ENCODE measurements around the gene PGLYRP1. TPM values are rescaled to one million over a fixed set of nuclear protein-coding genes. Genes with fewer than 3 reads are reported as not detected.

The PGLYRP1 gene
- total and polyA plus RNA-seq, 4 donors: 1.0 to 21.7 (median 1.2) TPM

GRCh38 chr19:45985321-45985720, 37.5 kb downstream of the PGLYRP1 start:
- no peak for TF ChIP-seq CTCF (IDR thresholded peaks at IDR 0.05; ENCODE audit: control extremely low read depth, extremely low read depth)
- Histone ChIP-seq H3K4me3 (no peak overlapping the region), H3K27me3 (ENCODE audit: control insufficient read depth in 3 of 3, insufficient read depth in 3 of 3, low read length in 2 of 3) (no peaks in the 10 kb centered on the region), H3K27ac (ENCODE audit: low read depth in 1 of 2, low read length in 1 of 2) (no peak overlapping the region), H3K4me1 (ENCODE audit: control insufficient read depth in 5 of 5, insufficient read depth in 5 of 5, low read length in 5 of 5) (peaks cover 0 to 2% (median 0%) of the 10 kb centered on the region in 5 donors), H3K36me3 (ENCODE audit: control insufficient read depth in 4 of 4, insufficient read depth in 4 of 4, low read length in 4 of 4) (no peaks in the 10 kb centered on the region), H3K9me3 (ENCODE audit: control insufficient read depth in 4 of 4, insufficient read depth in 3 of 4, low read length in 3 of 4) (no peaks in the 10 kb centered on the region), H3K9ac (ENCODE audit: insufficient read depth in 1 of 2, low read length in 2 of 2) (no peak overlapping the region)
- no peak for DNase-seq
- 88 to 93% methylated on average over 7 of the region's 7 CpGs for WGBS, 2 donors
- ATAC-seq (ENCODE audit: insufficient read depth, low FRiP score): no peak

- no peak for TF ChIP-seq CTCF (IDR thresholded peaks at IDR 0.05; ENCODE audit: control extremely low read depth, extremely low read depth)
- Histone ChIP-seq H3K36me3 (ENCODE audit: control insufficient read depth in 4 of 4, insufficient read depth in 4 of 4, low read length in 4 of 4) (no peaks in the 10 kb centered on the region), H3K27me3 (ENCODE audit: control insufficient read depth in 3 of 3, insufficient read depth in 3 of 3, low read length in 2 of 3) (peaks cover 0 to 2% (median 0%) of the 10 kb centered on the region in 3 donors), H3K4me1 (ENCODE audit: control insufficient read depth in 5 of 5, insufficient read depth in 5 of 5, low read length in 5 of 5) (no peaks in the 10 kb centered on the region), H3K9ac (ENCODE audit: insufficient read depth in 1 of 2, low read length in 2 of 2) (no peak overlapping the region), H3K27ac (ENCODE audit: low read depth in 1 of 2, low read length in 1 of 2) (no peak overlapping the region), H3K4me3 (no peak overlapping the region), H3K9me3 (ENCODE audit: control insufficient read depth in 4 of 4, insufficient read depth in 3 of 4, low read length in 3 of 4) (no peaks in the 10 kb centered on the region)
- 52 to 62% methylated on average over 2 of the region's 2 CpGs for WGBS, 2 donors
- ATAC-seq (ENCODE audit: insufficient read depth, low FRiP score): no peak
- no peak for DNase-seq
Measured at GRCh38 chr19:45981350-45981749, 41.5 kb downstream of the PGLYRP1 start.

GRCh38 chr19:45978156-45978555, 44.7 kb downstream of the PGLYRP1 start:
- TF ChIP-seq CTCF (IDR thresholded peaks at IDR 0.05; ENCODE audit: control extremely low read depth, extremely low read depth): no peak
- Histone ChIP-seq H3K27ac (ENCODE audit: low read depth in 1 of 2, low read length in 1 of 2) (no peak overlapping the region), H3K36me3 (ENCODE audit: control insufficient read depth in 4 of 4, insufficient read depth in 4 of 4, low read length in 4 of 4) (no peaks in the 10 kb centered on the region), H3K4me1 (ENCODE audit: control insufficient read depth in 5 of 5, insufficient read depth in 5 of 5, low read length in 5 of 5) (no peaks in the 10 kb centered on the region), H3K9ac (ENCODE audit: insufficient read depth in 1 of 2, low read length in 2 of 2) (no peak overlapping the region), H3K9me3 (ENCODE audit: control insufficient read depth in 4 of 4, insufficient read depth in 3 of 4, low read length in 3 of 4) (no peaks in the 10 kb centered on the region), H3K4me3 (no peak overlapping the region), H3K27me3 (ENCODE audit: control insufficient read depth in 3 of 3, insufficient read depth in 3 of 3, low read length in 2 of 3) (peaks cover 0 to 22% (median 22%) of the 10 kb centered on the region in 3 donors)
- DNase-seq (no peak), ATAC-seq (ENCODE audit: insufficient read depth, low FRiP score) (no peak)
- WGBS, 2 donors: 76 to 94% methylated on average over 7 of the region's 7 CpGs

GRCh38 chr19:45976178-45976577, 46.7 kb downstream of the PGLYRP1 start:
- ATAC-seq (ENCODE audit: insufficient read depth, low FRiP score): no peak
- peaks cover 0 to 40% (median 33%) of the 10 kb centered on the region in 3 donors for H3K27me3 ChIP-seq (ENCODE audit: control insufficient read depth in 3 of 3, insufficient read depth in 3 of 3, low read length in 2 of 3)
- TF ChIP-seq CTCF (IDR thresholded peaks at IDR 0.05; ENCODE audit: control extremely low read depth, extremely low read depth): no peak
- no peaks in the 10 kb centered on the region for H3K4me1 ChIP-seq (ENCODE audit: control insufficient read depth in 5 of 5, insufficient read depth in 5 of 5, low read length in 5 of 5)
- H3K9me3 ChIP-seq (ENCODE audit: control insufficient read depth in 4 of 4, insufficient read depth in 3 of 4, low read length in 3 of 4): peaks cover 0 to 3% (median 0%) of the 10 kb centered on the region in 4 donors
- H3K36me3 ChIP-seq (ENCODE audit: control insufficient read depth in 4 of 4, insufficient read depth in 4 of 4, low read length in 4 of 4): no peaks in the 10 kb centered on the region
- H3K4me3 ChIP-seq: no peak overlapping the region
- 50% methylated on average over 14 of the region's 14 CpGs for WGBS, 2 donors
- DNase-seq: peak; percentile 31 to 46 (median 36)
- no peak overlapping the region for H3K27ac ChIP-seq (ENCODE audit: low read depth in 1 of 2, low read length in 1 of 2)
- H3K9ac ChIP-seq (ENCODE audit: insufficient read depth in 1 of 2, low read length in 2 of 2): no peak overlapping the region
